Activated CD4-positive, alpha-beta T cell treated with anti-CD3 and anti-CD28 coated beads for 24 hours (primary cell): ENCODE results near the gene PASK.

Source experiments
- DNase-seq, 2 donors: peaks; one replicate each; pipeline ENCODE4 v3.0.0-alpha.2; 2020; ENCODE audit warnings: low read depth in 2 of 2

The PASK gene

GRCh38 chr2:241082341-241083090, 66.8 kb downstream of the PASK start:
- DNase-seq = no peak

DNA sequence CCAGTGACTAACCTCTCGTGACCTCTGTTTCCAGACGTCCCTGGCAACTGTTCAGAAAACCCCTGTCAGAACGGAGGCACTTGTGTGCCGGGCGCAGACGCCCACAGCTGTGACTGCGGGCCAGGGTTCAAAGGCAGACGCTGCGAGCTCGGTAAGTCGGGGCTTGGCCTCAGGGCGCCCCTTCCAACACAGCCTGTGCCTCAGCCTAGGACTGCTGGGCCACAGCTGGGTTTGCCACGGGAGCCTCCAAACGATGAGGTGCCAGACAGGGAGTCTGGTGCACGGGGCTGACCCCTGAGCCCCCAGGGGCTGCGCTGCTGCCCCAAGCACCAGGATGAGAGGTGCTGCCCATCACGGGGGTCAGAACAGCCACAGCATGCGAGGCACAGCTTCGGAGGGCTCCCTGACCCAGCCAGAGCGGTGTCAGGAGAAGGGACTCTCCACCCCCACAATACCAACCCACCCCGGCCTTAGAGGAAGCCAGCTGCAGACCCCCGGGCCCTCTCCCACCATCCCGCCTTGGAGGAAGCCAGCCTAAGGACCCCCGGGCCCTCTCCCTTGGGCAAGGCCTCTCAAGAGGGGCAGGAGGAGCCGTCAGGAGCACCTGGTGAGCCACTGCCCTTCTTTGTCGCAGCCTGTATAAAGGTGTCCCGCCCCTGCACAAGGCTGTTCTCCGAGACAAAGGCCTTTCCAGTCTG, 67.5 kb downstream of the PASK start:
- DNase-seq = no peak

DNA sequence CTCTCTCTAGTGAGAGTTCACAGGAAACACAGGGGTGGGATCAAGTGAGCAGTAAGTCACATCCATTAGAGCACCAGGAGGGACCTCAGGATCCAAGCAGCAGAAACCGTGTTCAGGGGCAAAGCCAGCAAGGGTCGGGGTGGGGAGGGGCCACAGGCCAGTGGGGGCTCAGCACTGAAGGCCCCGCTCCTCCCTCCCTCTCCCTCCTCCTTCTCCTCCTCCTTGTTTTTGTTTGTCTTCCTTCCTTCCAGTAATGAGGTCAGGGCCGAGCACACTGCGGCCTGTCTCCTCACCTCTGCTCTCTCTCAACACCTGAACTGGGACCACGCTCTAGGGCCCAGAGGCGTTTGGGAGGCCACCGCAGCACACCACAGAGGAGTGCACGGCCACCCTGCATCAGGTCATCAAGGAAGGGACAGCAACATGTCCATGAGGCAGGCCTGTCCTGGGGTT, 68.1 kb downstream of the PASK start:
- DNase-seq = no peak

DNA sequence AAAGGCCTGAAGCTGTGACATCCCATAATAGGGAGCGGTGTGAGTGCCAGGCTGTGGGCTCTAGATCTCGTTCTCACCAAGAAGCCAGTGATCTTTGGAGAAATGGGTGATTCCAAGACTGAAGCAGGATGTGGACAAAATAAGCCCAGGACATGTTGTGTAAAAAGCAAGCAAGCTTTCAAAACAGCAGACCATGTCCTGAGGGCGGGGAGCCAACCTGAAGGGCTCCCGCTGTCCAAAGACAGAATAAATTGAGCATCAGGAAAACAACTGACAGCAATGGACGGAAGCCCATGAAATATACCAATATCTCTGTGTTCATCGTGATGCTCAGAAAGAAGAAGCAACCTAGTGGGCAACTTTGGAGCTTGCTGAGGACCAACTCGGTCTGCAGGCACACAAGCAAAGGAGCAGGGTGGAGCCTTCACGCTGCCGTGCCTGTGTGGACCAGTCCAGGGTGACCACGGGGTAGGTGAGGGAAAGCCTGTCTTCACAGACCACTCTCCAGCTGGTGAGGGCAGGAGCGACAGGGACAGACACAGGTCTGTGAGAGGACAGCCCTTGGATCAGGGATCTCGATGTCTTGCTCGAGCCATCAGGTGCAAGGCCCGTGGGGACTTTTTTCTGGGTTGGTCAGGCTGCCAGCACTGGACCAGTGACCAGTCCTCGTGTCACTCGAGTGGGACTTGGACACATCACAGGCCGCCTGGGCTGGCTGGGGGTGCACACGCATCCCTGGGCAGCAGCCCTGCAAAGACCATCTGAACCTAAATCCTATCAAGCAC, 68.7 kb downstream of the PASK start:
- DNase-seq = no peak

DNA sequence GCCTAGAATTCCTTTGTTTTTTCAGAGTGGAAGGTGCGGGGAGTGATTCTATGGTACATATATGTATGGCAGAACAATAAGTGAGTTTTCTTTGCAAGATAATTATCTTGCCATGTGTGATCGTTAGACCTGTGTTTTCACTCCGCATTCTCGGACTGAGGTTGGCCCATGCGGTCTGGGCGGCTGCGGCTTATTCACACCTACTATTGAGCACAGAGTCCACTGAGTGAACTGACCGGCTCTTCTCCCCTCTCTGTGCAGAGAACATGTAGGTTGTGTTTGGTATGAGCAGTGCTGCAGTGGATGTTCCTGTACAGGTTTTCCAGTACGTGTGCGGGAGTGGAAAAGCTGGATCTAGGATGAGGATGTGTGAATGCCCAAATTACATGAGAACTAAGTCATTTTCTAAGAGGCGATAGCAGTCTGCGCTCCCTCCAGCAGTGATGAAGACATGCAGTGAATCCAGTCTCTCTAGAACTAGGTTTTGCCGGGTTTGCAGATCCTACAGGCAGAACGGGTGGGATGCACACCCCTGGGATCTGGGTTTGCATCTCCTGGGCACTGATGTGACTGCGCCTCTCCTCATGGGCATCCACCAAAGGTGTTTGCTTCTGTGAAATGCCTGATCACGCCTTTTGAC, 74.3 kb downstream of the PASK start:
- no peak for DNase-seq

DNA sequence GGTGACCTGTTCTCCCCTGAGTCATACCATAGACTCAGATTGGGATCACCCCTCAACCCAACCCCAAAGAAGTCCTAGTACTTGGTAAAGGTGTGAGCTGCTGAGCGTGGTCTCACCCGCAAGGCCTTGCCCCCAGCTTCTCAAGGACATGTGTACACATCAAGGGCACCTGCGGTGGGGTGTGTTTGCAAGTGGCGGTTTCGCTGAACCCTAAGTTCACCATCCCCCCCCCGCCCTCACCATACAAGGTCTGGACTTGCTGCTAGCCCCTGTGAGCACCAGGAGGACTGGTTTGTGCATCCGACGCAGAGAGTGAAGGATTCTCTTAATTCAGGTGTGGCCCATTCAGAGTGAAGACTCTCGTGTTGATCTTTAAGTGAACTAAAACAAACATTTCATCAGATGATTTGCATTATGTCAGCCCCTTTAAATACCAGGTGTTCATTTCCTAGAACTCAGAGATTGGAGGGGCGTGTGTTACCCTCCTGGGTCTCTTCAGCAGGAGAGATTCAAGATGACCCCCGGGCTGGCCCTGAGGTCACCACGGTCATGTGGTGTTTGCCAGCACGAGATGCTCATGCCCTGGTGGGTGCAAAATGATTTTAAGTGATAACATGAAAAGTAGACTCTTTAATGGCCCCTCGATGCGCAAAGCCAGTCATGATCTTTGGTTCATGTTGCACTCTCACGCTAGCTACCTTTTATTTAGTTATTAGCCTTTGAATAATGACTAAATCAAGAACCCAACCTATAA, 75.0 kb downstream of the PASK start:
- no peak for DNase-seq

DNA sequence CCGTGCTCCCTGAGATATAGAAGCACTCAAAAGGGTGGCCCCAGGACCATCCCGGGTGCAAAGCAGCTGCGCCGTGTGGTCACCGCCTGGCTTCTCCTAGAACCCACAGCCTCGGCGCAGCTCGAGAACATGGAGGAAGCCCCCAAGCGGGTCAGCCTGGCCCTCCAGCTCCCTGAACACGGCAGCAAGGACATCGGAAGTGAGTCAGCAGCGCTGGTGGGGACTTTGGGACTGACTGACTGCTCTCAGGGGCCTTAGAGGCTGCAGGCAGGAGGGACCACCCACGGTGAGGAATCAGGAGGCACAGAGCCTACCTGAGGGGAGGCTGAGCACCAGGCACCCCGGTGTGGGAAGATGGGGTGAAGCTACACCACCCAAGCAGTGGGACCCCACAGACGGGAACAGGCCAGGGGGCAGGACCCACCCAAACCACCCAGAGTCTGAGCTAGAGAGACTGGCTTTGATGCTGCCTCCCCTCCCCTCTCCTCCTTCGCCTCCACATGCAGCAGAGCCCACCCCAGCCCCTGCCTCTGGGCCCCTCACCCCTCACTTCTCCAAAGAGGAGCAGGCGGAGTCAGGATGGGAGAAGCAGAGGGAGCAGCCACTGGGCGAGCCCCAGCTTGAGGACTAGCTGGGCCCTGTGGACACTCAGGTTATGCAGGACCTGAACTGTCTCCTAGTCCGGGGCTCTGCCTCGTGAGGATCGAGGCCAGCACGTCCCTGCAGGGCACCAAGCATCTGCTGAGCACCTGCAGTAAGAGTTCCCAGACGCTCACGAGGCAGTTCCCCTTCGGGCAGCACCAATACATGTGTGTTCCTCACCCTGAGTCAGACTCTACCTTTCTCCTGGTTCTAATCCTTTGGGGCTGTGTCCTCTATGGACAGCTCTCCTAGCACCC, 75.9 kb downstream of the PASK start:
- no peak for DNase-seq

DNA sequence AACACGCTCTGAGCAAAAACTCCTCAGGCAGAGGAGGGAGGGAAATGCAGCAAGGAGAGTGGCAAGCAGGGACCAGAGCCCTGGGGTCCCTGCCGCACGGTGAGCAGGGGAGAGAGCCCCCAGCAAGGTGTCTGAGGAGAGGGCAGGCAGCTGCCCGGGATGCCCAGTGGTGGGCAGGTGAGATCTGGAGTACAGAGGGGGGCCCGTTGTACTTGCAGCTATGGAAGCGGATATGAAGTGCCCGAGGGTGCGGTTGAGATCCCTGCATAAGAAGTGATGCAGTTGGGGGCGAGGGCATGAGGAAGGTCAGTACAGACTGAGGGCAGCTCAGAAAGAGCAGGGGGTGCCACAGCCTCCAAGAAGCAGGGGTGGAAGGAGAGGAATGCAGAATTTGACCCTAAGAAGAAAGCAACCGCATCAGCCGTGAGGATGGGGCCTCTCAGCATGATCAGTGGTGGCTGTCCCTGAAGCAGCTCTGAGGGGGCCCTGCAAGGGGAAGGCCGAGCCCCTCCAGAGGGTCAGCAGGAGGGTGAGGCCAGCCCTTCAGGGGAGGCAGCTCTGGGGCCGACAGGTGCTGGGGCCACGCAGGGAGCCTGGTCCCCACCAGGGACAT, 76.6 kb downstream of the PASK start:
- DNase-seq = no peak

- DNase-seq = no peak
Measured at GRCh38 chr2:241072151-241072550, 77.1 kb downstream of the PASK start.

- DNase-seq = no peak
Measured at GRCh38 chr2:241071677-241072111, 77.6 kb downstream of the PASK start.

DNA sequence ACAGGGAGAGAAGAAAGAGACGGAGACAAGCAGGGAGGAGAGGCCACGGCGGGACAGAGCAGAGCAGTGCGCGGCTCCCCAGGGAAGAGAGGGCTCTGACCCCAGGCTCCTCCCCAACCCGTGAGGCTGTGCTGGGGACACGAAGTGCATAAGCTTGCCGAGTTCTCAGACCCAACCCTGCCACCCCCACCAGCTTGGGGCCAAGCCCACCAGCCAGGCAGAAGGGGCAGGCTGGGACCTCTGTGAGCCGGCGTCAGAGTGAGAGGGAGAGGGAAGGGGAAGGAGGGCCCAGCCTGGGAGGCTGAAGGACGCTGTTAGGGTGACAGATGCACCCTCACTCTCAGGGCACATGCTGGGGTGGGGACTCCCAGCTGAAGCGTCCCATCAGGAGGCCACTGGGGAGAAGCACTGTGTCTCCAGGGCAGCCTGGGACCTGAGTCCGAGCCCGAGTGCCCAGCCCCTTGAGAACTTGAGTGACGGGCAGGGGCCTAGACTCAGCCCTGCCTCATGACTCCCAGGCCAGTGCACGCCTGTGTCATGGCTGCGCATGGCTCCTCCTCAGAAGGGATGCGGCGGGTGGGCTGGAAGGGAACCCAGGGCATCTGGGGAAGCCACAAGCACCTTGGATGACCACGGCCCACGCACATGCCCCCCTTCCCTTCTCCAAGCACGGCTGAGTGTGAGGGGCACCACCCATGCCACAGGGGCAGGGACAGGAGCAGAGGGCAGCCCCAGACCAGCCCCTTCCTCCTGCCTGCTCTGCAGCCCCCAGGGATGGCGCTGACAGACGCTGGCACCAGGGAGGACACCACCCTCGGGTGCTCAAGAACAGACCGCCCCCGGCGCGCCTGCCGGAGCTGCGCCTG, 78.2 kb downstream of the PASK start:
- DNase-seq = no peak

- no peak for DNase-seq
Measured at GRCh38 chr2:241070361-241070760, 78.9 kb downstream of the PASK start.

GRCh38 chr2:241069821-241070281, 79.4 kb downstream of the PASK start:
- DNase-seq = no peak

DNA sequence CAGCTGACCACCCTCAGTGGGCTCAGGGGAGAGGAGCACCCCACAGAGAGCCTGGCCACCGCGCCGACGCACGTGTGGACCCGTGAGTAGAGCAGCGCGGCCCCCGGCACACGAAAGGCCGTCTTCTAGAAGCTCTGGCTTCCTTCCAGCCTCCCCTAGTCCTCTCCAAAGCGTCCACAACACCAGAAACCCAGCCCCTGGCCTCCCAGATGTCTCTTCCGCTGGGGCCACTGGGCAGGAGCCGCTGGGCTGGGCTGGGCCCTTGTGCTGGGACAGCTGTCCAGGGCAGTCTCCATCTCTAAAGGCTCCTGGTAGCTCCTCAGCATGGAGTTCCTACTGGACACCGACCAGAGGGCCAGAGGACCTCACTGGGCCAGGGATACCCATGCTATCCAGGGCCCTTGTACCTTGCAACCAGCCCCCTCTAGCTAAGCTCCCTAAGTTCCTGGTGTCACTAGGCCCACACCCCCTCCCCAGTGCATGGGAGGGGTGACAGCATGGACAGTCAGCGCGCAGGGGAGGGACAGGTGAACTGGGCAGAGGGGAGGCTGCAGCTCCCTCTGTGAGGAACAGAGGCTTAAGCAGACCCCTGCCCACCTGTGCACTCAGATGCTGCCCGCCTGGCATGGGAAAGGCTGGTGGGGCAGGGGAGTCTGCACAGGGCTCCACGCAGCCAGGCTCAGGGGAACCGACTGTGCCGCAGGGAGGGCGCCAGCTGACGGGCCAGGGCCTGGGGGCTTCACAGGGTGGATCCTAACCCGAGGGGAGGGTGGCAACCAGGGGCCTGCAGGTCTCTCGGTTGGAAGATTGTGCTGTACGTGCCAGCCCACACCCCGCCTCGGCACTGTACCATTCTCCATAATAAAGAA, 80.1 kb downstream of the PASK start:
- DNase-seq = no peak

DNA sequence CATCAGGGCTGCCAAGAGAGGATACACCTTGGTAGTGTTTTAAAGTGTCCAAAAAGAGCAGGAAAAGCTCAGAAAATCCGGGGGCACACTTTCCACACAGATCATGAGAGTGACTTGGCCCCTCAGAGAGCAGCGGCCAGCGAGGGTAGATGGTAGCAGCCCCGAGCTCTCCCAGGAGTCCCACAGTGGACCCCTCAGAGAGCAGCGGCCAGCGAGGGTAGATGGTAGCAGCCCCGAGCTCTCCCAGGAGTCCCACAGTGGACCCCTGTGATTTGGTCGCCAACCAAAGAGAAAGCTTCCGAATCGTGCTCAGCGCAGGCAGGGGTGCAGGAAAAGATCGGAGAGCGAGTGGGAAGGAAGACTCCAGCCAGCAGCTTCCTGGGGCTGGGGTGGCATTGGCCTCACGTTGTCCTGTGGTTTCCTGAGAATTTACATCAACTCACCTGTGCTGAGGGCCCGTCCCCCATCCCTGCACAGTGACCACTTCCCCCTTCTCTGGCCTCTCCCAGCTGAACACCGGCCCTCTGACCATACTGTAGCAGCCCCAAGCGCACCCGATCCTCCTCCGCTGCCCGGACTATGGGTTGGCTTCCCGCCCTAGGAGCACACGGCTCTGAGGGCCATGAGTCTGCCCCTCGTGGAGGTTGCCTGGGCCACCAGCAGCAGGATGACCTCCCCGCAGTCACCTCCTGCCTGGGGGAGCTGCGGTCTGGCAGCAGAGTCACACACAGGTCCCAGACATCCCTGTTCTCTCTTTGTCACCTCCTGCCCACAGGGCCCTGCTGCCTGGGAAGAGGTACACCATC, 80.9 kb downstream of the PASK start:
- no peak for DNase-seq

- DNase-seq = no peak
Measured at GRCh38 chr2:241067501-241068135, 81.7 kb downstream of the PASK start.
